GM12874 (cell line): ENCODE measurements around the gene SSUH2.

Experiments
- TF ChIP-seq, protein P1 (sequence below): IDR thresholded peaks from 2 replicates; pipeline ENCODE4 v1.5.1; 2011; ENCODE audit warnings: low read depth, mild to moderate bottlenecking, control low read depth, low read length, moderate library complexity; ENCODE audit not compliant: insufficient read depth

SSUH2 gene

DNA sequence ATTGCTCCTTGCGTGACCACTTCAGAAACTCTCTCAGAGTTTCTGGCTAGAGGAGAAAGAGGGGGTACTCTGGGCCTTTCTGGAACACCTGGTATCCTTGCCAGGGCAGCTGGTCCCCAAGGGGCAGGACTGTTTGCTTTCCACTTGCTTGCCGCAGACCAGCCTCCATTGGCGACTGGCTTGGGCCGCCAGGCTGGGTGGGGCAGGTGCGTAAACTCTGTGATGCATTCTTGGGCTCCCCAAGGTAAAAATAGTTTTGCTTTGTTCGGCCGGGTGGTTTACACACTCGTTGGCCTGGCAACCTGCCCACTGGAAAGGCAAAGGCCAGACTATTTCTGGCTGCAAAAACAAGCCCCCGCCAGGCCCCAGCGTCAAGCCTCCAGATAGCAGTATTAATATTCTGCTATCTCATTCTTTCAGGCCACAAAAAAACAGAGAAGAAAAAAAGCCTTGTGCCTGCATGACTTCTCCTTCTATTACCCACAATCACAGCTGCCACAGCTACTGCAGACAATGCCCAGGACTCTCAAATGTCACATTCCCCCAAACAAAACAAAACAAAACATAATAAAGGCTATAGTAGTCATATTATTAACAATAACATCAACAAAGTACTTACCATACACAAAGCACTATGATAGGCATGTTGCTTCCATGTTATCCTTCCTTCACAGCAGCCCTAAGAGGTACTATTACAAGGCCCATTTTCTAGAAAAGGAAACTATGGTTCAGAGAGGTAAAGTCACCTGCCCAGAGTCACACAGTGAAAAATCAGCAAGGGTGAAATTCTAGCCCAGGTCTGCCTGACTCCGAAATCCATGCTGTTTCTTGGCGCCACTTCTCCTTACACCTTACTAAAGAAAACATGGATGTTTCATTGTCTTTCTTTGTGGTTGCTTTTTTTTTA lies 14.0 kb upstream of the SSUH2 start:
- TF ChIP-seq, protein P1, sequence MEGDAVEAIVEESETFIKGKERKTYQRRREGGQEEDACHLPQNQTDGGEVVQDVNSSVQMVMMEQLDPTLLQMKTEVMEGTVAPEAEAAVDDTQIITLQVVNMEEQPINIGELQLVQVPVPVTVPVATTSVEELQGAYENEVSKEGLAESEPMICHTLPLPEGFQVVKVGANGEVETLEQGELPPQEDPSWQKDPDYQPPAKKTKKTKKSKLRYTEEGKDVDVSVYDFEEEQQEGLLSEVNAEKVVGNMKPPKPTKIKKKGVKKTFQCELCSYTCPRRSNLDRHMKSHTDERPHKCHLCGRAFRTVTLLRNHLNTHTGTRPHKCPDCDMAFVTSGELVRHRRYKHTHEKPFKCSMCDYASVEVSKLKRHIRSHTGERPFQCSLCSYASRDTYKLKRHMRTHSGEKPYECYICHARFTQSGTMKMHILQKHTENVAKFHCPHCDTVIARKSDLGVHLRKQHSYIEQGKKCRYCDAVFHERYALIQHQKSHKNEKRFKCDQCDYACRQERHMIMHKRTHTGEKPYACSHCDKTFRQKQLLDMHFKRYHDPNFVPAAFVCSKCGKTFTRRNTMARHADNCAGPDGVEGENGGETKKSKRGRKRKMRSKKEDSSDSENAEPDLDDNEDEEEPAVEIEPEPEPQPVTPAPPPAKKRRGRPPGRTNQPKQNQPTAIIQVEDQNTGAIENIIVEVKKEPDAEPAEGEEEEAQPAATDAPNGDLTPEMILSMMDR, result no peak

DNA sequence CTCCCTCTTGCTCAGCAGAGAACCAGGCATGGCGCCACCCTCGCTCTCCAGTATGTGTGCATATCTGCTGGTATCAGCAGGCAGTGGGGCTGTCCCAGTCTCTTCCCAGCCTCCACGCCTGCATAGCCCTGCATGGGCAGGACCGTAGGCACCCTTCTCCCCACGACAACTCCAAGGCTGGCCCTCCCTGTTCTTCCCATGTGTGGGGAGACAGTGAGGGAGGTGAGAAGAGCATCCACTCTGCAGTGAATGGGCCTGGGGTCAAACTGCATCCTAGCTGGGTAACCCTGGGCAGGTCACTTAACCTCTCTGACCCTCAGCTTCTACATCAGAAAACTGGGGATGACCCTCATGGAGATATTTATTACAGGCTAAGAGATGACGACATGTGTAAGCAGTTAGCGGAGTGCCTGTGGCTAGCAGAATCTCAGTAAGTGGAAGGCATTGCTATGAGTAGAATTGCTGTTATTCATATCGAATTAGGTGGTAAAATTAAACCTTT lies 13.3 kb upstream of the SSUH2 start:
- TF ChIP-seq, protein P1, result no peak

DNA sequence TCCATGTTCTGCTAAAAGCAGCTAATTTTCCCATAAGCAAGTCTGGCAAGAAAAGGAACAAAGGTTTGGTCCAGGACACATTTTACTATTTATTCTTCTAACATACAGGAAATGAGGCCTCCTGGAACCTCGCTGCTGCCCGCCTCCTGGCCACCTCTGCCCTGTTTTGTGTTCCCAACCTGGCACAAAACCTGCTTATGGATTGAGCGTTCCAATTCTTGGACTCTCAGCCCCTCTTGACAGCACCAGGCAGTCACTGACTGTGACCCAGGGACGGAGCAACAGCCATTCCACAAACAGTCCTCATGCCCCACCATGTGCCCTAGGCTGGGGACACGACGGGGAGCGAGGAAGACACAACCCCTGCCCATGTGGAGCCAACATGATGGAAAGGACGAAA lies 11.6 kb upstream of the SSUH2 start:
- TF ChIP-seq, protein P1, result no peak

DNA sequence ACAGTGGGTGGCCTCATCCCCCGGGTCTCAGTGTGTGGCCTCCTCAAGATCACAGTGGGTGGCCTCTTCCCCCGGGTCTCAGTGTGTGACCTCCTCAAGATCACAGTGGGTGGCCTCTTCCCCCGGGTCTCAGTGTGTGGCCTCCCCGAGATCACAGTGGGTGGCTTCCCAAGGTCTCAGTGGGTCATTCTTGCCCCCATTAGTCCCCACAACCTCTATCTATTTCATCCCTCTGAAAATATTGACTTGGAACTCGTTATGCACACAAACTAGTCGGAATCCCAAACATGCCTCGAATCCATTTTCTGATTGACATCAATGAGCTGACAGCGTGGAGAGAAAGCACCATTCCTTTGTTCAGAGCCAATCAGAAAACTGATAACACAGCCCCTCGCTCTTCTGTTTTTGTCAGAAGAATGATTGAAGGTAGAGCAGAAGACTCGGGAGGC lies 10.8 kb upstream of the SSUH2 start:
- TF ChIP-seq, protein P1, result no peak

DNA sequence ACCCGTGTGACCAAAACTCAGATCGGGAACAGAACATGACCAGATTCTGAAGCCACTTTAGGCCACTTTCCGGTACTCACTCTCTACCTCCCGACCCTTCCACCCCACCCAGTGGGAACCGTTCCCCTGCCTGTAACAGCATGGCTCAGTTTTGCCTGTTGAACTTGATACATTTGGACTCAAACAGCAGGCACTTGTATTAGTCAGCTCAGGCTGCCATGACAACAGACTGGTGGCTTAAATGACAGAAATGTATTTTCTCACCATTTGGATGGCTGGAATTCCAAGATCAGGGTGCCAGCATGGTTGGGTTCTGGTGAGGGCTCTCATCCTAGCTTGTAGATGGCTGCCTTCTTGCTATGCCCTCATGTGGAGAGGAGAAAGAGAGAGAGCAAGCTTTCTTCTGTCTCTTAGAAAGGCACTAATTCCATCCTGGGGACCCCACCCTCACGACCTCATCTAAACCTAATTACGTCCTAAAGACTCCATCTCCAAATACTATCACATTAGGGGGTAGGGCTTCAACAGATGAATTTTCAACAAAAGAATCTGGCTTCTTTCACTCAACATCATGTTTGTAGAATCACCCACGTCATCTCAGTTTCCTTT lies 9.3 kb upstream of the SSUH2 start:
- TF ChIP-seq, protein P1, result no peak

DNA sequence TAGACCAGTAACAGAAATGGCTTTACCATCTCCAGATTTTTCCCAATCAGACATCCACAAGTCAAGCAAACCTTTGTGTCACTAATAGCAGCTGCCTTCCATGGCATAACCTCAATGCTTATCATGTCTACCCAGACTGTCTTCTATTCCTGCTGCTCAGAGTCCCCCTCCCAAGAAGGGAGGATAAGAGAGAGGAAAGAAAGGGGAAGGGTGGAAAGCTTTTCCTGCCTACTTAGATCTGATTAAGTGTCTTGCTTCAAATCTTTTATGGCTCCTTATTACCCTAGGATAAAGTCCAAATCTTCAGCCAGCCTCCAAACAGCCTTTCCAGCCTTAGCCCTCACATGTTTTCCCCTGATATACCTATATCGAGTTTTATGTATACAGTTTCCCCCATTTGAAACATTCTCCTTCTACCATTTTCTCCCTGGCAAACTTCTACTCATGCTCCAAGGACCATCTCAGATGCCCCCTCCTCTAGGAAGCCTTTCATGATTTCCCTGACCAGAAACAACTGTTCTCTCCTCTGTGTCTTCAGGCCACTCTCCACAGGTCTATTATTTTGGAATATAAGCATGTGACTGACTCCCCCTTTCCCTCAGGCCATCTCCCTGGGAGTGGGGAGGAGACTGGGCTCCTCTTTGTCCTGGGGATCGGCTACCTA lies 7.9 kb upstream of the SSUH2 start:
- TF ChIP-seq, protein P1, result no peak
